ENCODE results near the gene DOCK8.

The DOCK8 gene

GRCh38 chr9:512555-513272 is 298.0 kb downstream of the DOCK8 start:
- DNase-seq, result no peak

Measured in hematopoietic multipotent progenitor cell treated with erythropoietin and hydrocortisone succinate and interleukin-3 and kit ligand, for 4 days (in vitro differentiated cells).